H9 (cell line): ENCODE data around the gene GET3. TPM values are rescaled to one million over a fixed set of nuclear protein-coding genes. Genes with fewer than 3 reads are reported as not detected.

Experiments used
- DNase-seq: peaks from one replicate; pipeline ENCODE4 v3.0.0-alpha.2; 2017
- H2AFZ ChIP-seq: one replicate; pipeline ENCODE4 v1.6.1; 2013; ENCODE audit warnings: mild to moderate bottlenecking, low read length, control low read depth, moderate library complexity
- H2AK5ac ChIP-seq: 2 replicates; pipeline ENCODE4 v1.6.1; 2013; ENCODE audit warnings: low read length, control low read depth, mixed read lengths; ENCODE audit not compliant: insufficient read length
- H2BK120ac ChIP-seq: one replicate; pipeline ENCODE4 v1.6.1; 2013; ENCODE audit warnings: low read depth, mild to moderate bottlenecking, low read length, control low read depth, inconsistent platforms; ENCODE audit not compliant: poor library complexity, severe bottlenecking
- H2BK12ac ChIP-seq: 2 replicates; pipeline ENCODE4 v1.6.1; 2013; ENCODE audit warnings: low read length, control low read depth, mixed read lengths, low read depth; ENCODE audit not compliant: insufficient read length
- H2BK15ac ChIP-seq: 2 replicates; pipeline ENCODE4 v1.6.1; 2013; ENCODE audit warnings: low read depth, low read length, control low read depth
- H2BK20ac ChIP-seq: one replicate; pipeline ENCODE4 v1.6.1; 2013; ENCODE audit warnings: low read depth, mild to moderate bottlenecking, low read length, control low read depth, inconsistent platforms; ENCODE audit not compliant: poor library complexity, severe bottlenecking
- H2BK5ac ChIP-seq: 2 replicates; pipeline ENCODE4 v1.6.1; 2013; ENCODE audit warnings: low read length, control low read depth, mixed read lengths; ENCODE audit not compliant: insufficient read length
- H3K14ac ChIP-seq: 2 replicates; pipeline ENCODE4 v1.6.1; 2013; ENCODE audit warnings: low read length, control low read depth; ENCODE audit not compliant: insufficient read depth
- H3K18ac ChIP-seq: 2 replicates; pipeline ENCODE4 v1.6.1; 2013; ENCODE audit warnings: low read depth, mild to moderate bottlenecking, mixed read lengths, low read length, control low read depth; ENCODE audit not compliant: insufficient read length
- H3K23ac ChIP-seq: 2 replicates; pipeline ENCODE4 v1.6.1; 2013; ENCODE audit warnings: low read length, control low read depth, mixed read lengths, low read depth; ENCODE audit not compliant: insufficient read length
- H3K23me2 ChIP-seq: 2 replicates; pipeline ENCODE4 v1.6.1; 2013; ENCODE audit warnings: low read depth, mild to moderate bottlenecking, mixed read lengths, low read length, control low read depth; ENCODE audit not compliant: insufficient read length, poor library complexity, severe bottlenecking
- H3K27ac ChIP-seq: 2 replicates; pipeline ENCODE4 v1.5.1; 2013; ENCODE audit warnings: low read length, control low read depth, mixed read lengths, low read depth; ENCODE audit not compliant: insufficient read length
- H3K27me3 ChIP-seq: 2 replicates; pipeline ENCODE4 v1.6.1; 2013; ENCODE audit warnings: low read length, control low read depth, inconsistent platforms; ENCODE audit not compliant: insufficient read depth
- H3K4ac ChIP-seq: 2 replicates; pipeline ENCODE4 v1.6.1; 2013; ENCODE audit warnings: low read depth, mild to moderate bottlenecking, control low read depth, inconsistent platforms, low read length, moderate library complexity
- H3K4me1 ChIP-seq: 2 replicates; pipeline ENCODE4 v1.6.1; 2013; ENCODE audit warnings: low read length, control low read depth, inconsistent platforms; ENCODE audit not compliant: insufficient read depth
- H3K4me2 ChIP-seq: 2 replicates; pipeline ENCODE4 v1.6.1; 2013; ENCODE audit warnings: low read length, control low read depth, mixed read lengths; ENCODE audit not compliant: insufficient read length, insufficient read depth
- H3K56ac ChIP-seq: 2 replicates; pipeline ENCODE4 v1.6.1; 2013; ENCODE audit warnings: low read depth, mild to moderate bottlenecking, mixed read lengths, low read length, control low read depth; ENCODE audit not compliant: insufficient read length
- H3K79me1 ChIP-seq: 2 replicates; pipeline ENCODE4 v1.6.1; 2013; ENCODE audit warnings: low read depth, mild to moderate bottlenecking, moderate library complexity, low read length, control low read depth, inconsistent platforms; ENCODE audit not compliant: insufficient read depth, poor library complexity, severe bottlenecking
- H3K79me2 ChIP-seq: 2 replicates; pipeline ENCODE4 v1.6.1; 2013; ENCODE audit warnings: low read length, control low read depth, inconsistent platforms; ENCODE audit not compliant: insufficient read depth
- H3K9ac ChIP-seq: 2 replicates; pipeline ENCODE4 v1.6.1; 2013; ENCODE audit warnings: low read length, control low read depth, mixed read lengths; ENCODE audit not compliant: insufficient read length; ENCODE audit errors: extremely low read depth
- H3K9me3 ChIP-seq: one replicate; pipeline ENCODE4 v1.6.1; 2013; ENCODE audit warnings: low read depth, low read length, inconsistent platforms; ENCODE audit not compliant: control insufficient read depth
- H3T11ph ChIP-seq: one replicate; pipeline ENCODE4 v1.6.1; 2013; ENCODE audit warnings: mild to moderate bottlenecking, low read length, control low read depth, inconsistent platforms
- H4K20me1 ChIP-seq: one replicate; pipeline ENCODE4 v1.6.1; 2013; ENCODE audit not compliant: control insufficient read depth, insufficient read length, insufficient read depth
- H4K5ac ChIP-seq: 2 replicates; pipeline ENCODE4 v1.6.1; 2013; ENCODE audit warnings: low read depth, mild to moderate bottlenecking, mixed read lengths, low read length, control low read depth; ENCODE audit not compliant: insufficient read length
- H4K8ac ChIP-seq: replicated peaks from 2 replicates; pipeline ENCODE4 v1.6.1; 2013; ENCODE audit warnings: low read length, control low read depth, mixed read lengths, low read depth; ENCODE audit not compliant: insufficient read length
- H4K91ac ChIP-seq: 2 replicates; pipeline ENCODE4 v1.6.1; 2013; ENCODE audit warnings: low read depth, mild to moderate bottlenecking, moderate library complexity, mixed read lengths, low read length, control low read depth; ENCODE audit not compliant: insufficient read length
- H3K27ac Mint-ChIP-seq, 3 experiments: 2 replicates in 2 of 3; 3 replicates in 1 of 3; pipeline ENCODE4 v1.8.0; 2020 to 2021; ENCODE audit warnings: mixed read lengths in 3 of 3, mild to moderate bottlenecking in 1 of 3, moderate library complexity in 1 of 3
- H3K27me3 Mint-ChIP-seq: 2 replicates; pipeline ENCODE4 v1.8.0; 2021; ENCODE audit warnings: low read depth, mild to moderate bottlenecking, moderate library complexity, mixed read lengths
- H3K36me3 Mint-ChIP-seq, 3 experiments: 2 replicates in 2 of 3; 3 replicates in 1 of 3; pipeline ENCODE4 v1.8.0; 2020 to 2021; ENCODE audit warnings: low read depth in 3 of 3, mixed read lengths in 3 of 3; ENCODE audit not compliant: insufficient read depth in 1 of 3
- H3K4me1 Mint-ChIP-seq, 2 experiments: 2 replicates each; pipeline ENCODE4 v1.8.0; 2020; ENCODE audit warnings: mixed read lengths in 2 of 2
- H3K4me3 Mint-ChIP-seq, 2 experiments: 2 replicates in 1 of 2; 3 replicates in 1 of 2; pipeline ENCODE4 v1.8.0; 2020 to 2021; ENCODE audit warnings: mild to moderate bottlenecking in 2 of 2, mixed read lengths in 2 of 2, moderate library complexity in 1 of 2
- H3K9me3 Mint-ChIP-seq, 2 experiments: 2 replicates in 1 of 2; 3 replicates in 1 of 2; pipeline ENCODE4 v1.8.0; 2020; ENCODE audit warnings: mild to moderate bottlenecking in 2 of 2, mixed read lengths in 2 of 2, moderate library complexity in 1 of 2
- CTCF ChIP-seq: fragments of 200-600 bp; sonication (generic); conservative IDR thresholded peaks from 3 replicates; pipeline ENCODE4 v1.8.0; 2021; ENCODE audit warnings: antibody characterized with exemption, mild to moderate bottlenecking
- WGBS: extraction: QIAGEN DNeasy Blood & Tissue Kit; methylation state at CpG from one replicate; pipeline ENCODE4 v1.1.7; 2013; ENCODE audit warnings: missing lambda C conversion rate, low lambda C conversion rate, mixed read lengths; ENCODE audit not compliant: insufficient read length; ENCODE audit errors: extremely low coverage; 5-methylcytosine and 5-hydroxymethylcytosine counted together
- total RNA-seq: library from RNA; stranded (reverse); gene quantifications from 2 replicates; pipeline ENCODE4 v1.2.1, GENCODE V29; 2021

The GET3 gene
- total RNA-seq, 1 experiment from 2014 or later, result 81.6 TPM

DNA sequence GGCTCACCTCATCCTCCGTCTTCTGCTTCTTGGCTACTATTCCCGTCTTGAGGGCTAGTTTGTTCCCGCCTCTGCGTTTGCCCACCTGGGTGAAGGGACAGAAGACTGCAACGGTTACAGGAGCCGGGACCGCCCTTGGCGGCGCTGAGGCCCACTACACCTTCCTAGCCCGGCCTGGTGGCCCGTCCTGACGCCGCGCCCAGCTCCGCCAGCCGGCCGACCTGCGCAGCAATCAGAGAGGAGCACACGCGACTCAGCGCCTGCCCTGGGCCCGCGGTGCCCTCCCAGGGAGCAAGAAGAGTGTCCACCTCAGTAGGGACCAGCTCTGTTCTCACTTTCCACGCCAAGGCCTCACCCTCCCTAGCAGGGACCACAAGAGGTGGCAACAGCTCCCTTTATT is 6.0 kb upstream of the GET3 start:
- H3K4me2 ChIP-seq, result no peak overlapping the region
- peaks cover 19% of the 10 kb centered on the region for H3K79me2 ChIP-seq
- H3K79me1 ChIP-seq, result peaks cover 3% of the 10 kb centered on the region
- H2BK5ac ChIP-seq, result no peak overlapping the region
- no peak overlapping the region for H4K8ac ChIP-seq
- no peak overlapping the region for H2AK5ac ChIP-seq
- no peaks in the 10 kb centered on the region for H3K9me3 Mint-ChIP-seq
- no peak overlapping the region for H2BK120ac ChIP-seq
- no peak for TF ChIP-seq CTCF
- WGBS, result no CpG with 5 or more reads among the region's 24 CpGs
- DNase-seq, result no peak
- no peaks in the 10 kb centered on the region for H3K4me1 ChIP-seq
- no peaks in the 10 kb centered on the region for H3K9me3 ChIP-seq
- H3K27ac Mint-ChIP-seq, result no peak overlapping the region
- H3K27ac ChIP-seq, result no peak overlapping the region
- H4K91ac ChIP-seq, result no peak overlapping the region
- H3K27me3 Mint-ChIP-seq, result peaks cover 2% of the 10 kb centered on the region
- no peak overlapping the region for H2BK12ac ChIP-seq
- no peak overlapping the region for H2BK15ac ChIP-seq
- no peak overlapping the region for H2BK20ac ChIP-seq
- H3K14ac ChIP-seq, result no peak overlapping the region
- H3K18ac ChIP-seq, result no peak overlapping the region
- no peak overlapping the region for H3T11ph ChIP-seq
- peaks cover 23 to 46% (median 30%) of the 10 kb centered on the region in 3 experiments for H3K36me3 Mint-ChIP-seq
- no peak overlapping the region for H3K56ac ChIP-seq
- no peaks in the 10 kb centered on the region for H4K20me1 ChIP-seq
- H2AFZ ChIP-seq, result no peak overlapping the region
- H3K4me1 Mint-ChIP-seq, result peaks cover 12 to 24% of the 10 kb centered on the region in 2 experiments
- no peak overlapping the region for H3K4me3 Mint-ChIP-seq
- H4K5ac ChIP-seq, result no peak overlapping the region
- H3K27me3 ChIP-seq, result no peaks in the 10 kb centered on the region
- no peak overlapping the region for H3K9ac ChIP-seq
- H3K23me2 ChIP-seq, result peaks cover 6% of the 10 kb centered on the region
- H3K23ac ChIP-seq, result no peak overlapping the region
- H3K4ac ChIP-seq, result no peak overlapping the region
